Activated naive CD4-positive, alpha-beta T cell treated with anti-CD3 and anti-CD28 coated beads, Interleukin-2, amount 10 ng/mL, durations not matched to agents 7 days and 5 days (primary cell): ENCODE data around the gene SLC27A5.
A peak's percentile ranks its signal among the peaks of the same experiment; 100 is the strongest.

Experiments used
- CTCF ChIA-PET: fragments of 350-600 bp; sonication (Branson Sonifier 250); formaldehyde crosslinking; loops from one replicate; lab custom pipeline; 2021; ENCODE audit warnings: antibody characterized with exemption; lab: Charles Lee
- DNase-seq: peaks from one replicate; pipeline ENCODE4 v3.0.0-alpha.2; 2020
- H3K27ac Mint-ChIP-seq: one replicate; pipeline ENCODE4 v1.8.0; 2021; ENCODE audit warnings: mild to moderate bottlenecking, moderate library complexity, mixed read lengths
- H3K27me3 Mint-ChIP-seq: one replicate; pipeline ENCODE4 v1.8.0; 2021; ENCODE audit warnings: mild to moderate bottlenecking, mixed read lengths
- H3K36me3 Mint-ChIP-seq: one replicate; pipeline ENCODE4 v1.8.0; 2021; ENCODE audit warnings: mixed read lengths
- H3K4me1 Mint-ChIP-seq: one replicate; pipeline ENCODE4 v1.8.0; 2021; ENCODE audit warnings: mixed read lengths
- H3K4me3 Mint-ChIP-seq: one replicate; pipeline ENCODE4 v1.8.0; 2021; ENCODE audit warnings: mild to moderate bottlenecking, moderate library complexity, mixed read lengths
- H3K9me3 Mint-ChIP-seq: one replicate; pipeline ENCODE4 v1.8.0; 2021; ENCODE audit warnings: mixed read lengths

Gene SLC27A5

DNA sequence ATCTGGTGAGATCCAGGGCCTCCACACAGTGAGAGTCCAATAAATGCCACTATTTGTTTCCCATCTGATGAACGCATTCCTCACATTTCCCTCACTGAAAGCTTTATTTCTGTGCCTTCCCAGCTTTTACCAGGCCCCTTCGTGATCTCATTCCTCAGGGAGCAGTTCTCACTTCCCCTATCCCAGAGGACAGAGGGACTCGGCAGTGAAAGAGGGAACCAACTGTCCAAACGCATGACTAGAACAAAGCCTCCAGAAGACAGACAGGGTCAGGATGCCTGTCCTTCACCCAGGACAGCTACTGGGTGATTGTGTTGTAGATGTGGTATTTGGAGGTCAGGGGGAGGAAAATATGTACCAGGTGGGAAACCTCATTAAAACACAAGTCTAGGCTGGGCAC is 9.9 kb upstream of the SLC27A5 start:
- Mint-ChIP-seq H3K4me1 (peaks cover 31% of the 10 kb centered on the region), H3K4me3 (no peak overlapping the region), H3K27ac (no peak overlapping the region), H3K9me3 (no peaks in the 10 kb centered on the region), H3K27me3 (peaks cover 6% of the 10 kb centered on the region), H3K36me3 (peaks cover 7% of the 10 kb centered on the region)
- CTCF ChIA-PET: interaction anchor here (1.2 to 7.4 kb wide), 2 partner anchors 31 to 58 kb away, joined by 3 to 109 read pairs; no protein-coding TSS in a partner anchor
- no peak for DNase-seq

DNA sequence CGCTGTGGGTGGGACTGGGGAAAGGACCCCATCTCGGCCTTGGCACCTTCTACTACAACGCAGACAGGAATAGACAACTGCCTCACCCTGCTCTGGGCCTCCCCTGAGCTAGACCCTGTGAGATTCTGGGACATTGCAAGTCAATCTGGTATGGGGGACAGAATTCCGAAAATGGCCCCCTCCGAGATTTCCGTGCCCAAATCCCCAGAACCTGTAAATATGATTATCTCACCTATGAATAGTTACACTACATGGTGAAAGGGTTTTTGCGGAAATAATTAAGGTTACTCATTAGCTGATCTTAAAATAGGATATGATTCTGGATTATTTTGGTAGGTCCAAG is 8.4 kb upstream of the SLC27A5 start:
- peaks cover 6% of the 10 kb centered on the region for H3K27me3 Mint-ChIP-seq
- H3K4me3 Mint-ChIP-seq: peak overlapping the region; percentile 91
- no peaks in the 10 kb centered on the region for H3K9me3 Mint-ChIP-seq
- CTCF ChIA-PET: interaction anchor here (0.7 to 7.4 kb wide), 17 partner anchors 8 to 337 kb away, joined by 3 to 109 read pairs (median 5); partner anchors contain the start of genes CHMP2A, TRIM28, ZNF324 and ZSCAN22
- peaks cover 41% of the 10 kb centered on the region for H3K4me1 Mint-ChIP-seq
- peak overlapping the region; percentile 98 for H3K27ac Mint-ChIP-seq
- H3K36me3 Mint-ChIP-seq: peaks cover 17% of the 10 kb centered on the region
- DNase-seq: no peak

DNA sequence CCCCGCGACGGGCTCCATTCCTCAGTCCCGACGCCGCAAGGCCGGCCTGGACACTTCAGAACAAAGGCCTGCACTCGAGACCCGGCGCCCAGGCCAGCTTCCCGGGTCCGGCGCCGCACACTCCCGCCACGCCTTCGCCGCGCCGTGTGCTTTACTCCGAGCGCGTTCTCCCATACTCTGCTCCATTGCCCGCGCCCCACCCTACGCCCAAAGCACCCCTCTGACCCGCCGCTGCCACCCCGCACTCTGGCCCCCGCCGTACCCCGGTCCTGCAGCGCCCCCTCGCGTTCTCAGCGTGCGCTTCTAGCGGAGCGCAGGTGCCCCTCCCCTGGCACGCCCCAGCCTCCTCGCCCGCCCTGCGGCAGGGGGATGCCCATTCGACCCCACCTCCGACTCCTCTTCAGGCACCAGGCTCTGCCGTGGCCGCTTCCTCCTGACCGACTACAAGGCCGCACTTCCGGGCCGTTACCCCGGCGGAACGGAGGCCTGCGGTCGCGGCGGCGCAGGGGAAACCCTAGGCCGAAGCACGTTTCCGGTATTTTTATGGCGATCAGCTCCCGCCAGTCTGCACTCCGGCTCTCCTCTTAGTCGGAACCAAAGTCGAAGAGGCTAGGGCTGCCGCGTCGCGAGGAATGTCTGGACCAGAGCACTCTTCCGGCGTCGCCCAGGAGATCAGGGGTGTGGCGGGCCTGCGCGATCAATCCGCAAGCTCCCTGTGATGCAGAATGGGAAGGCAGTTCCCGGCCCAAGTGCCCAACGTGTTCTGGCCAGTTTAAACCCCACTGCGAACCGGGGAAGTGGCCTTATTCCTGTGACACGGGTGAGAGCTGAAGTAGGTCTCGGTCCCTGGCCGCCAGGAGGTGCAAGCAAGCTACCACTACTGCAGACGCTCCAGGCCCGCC is 7.8 kb upstream of the SLC27A5 start, which contains the start of gene ZBTB45:
Gene ZBTB45 (minus strand): TSS at position 456 of the 902 bp plus-strand sequence. CDS start 2,137 bp downstream, outside the sequence.
- Mint-ChIP-seq H3K27me3 (peaks cover 6% of the 10 kb centered on the region), H3K36me3 (peaks cover 19% of the 10 kb centered on the region), H3K4me1 (peaks cover 45% of the 10 kb centered on the region), H3K27ac (peak within 1 kb of the TSS; percentile 98), H3K9me3 (no peaks in the 10 kb centered on the region), H3K4me3 (peak within 1 kb of the TSS; percentile 91)
- peak; percentile 92 for DNase-seq
- CTCF ChIA-PET: interaction anchor here (0.7 to 7.4 kb wide), 21 partner anchors 9 to 336 kb away, joined by 3 to 109 read pairs (median 5); partner anchors contain the start of genes CHMP2A, TRIM28, ZNF324 and ZSCAN22

DNA sequence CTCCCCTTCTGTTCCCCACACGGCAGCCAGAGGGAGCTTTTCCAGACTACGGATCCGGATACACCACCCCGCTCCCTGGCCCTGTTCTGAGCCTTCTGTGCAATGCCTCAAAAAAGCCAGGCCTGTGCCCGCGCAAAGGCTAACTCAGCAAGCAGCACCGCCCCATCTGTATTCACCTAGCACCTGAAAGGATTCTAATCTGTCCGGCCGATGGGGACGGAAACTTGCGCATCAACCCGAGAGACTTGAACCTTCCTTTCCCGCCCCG is 7.2 kb upstream of the SLC27A5 start:
- peaks cover 20% of the 10 kb centered on the region for H3K36me3 Mint-ChIP-seq
- peaks cover 50% of the 10 kb centered on the region for H3K4me1 Mint-ChIP-seq
- H3K27me3 Mint-ChIP-seq: peaks cover 6% of the 10 kb centered on the region
- no peaks in the 10 kb centered on the region for H3K9me3 Mint-ChIP-seq
- DNase-seq: peak; percentile 73
- H3K27ac Mint-ChIP-seq: peak overlapping the region; percentile 98
- CTCF ChIA-PET: interaction anchor here (0.7 to 7.4 kb wide), 15 partner anchors 10 to 300 kb away, joined by 3 to 109 read pairs (median 6); partner anchors contain the start of genes CHMP2A and TRIM28
- peak overlapping the region; percentile 91 for H3K4me3 Mint-ChIP-seq

DNA sequence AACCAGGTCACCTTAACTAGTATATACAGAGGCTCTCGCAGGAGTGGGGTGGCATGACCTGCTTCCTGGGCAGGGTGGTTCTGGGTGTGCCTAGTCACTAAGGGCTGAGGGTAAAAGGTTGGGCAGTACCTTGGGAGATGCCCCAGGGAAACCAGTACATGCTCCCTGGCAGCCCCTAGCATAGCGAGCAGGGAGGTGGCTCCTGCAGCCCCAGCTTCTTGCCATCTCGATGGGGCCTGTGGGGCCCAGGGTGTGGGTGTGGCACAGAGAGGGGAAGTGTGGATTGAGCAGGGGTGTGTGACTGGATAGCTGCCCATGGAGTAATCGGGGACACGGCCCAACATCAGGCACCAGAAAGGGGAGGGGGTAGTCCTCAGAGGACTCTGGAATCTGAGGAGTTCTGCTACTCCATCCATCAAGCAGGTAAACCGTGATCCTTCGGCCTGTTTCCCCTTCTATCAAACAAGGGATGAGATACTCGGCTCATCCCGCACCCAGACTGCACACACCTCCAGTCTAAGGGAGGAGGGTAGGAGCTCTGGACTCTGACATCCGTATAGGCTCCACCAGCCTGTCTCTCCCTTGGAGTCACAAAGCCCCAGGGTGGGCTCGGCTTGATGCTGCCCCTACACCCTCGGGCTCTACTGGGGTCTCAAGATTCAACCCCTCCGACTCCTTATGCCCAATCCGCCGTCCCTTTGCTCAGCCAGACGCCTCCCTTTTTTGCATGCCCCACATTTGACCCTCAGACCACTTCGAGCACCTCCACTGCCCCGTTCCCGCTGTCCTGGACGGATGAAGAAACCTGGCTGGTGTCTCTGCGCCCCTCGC is 6.7 kb upstream of the SLC27A5 start:
- Mint-ChIP-seq H3K4me1 (peaks cover 54% of the 10 kb centered on the region), H3K9me3 (no peaks in the 10 kb centered on the region), H3K27ac (peak overlapping the region; percentile 98), H3K4me3 (peak overlapping the region; percentile 91), H3K27me3 (peaks cover 6% of the 10 kb centered on the region), H3K36me3 (peaks cover 21% of the 10 kb centered on the region)
- no peak for DNase-seq
- CTCF ChIA-PET: interaction anchor here (0.7 to 7.4 kb wide), 15 partner anchors 10 to 300 kb away, joined by 3 to 109 read pairs (median 6); partner anchors contain the start of genes CHMP2A and TRIM28

DNA sequence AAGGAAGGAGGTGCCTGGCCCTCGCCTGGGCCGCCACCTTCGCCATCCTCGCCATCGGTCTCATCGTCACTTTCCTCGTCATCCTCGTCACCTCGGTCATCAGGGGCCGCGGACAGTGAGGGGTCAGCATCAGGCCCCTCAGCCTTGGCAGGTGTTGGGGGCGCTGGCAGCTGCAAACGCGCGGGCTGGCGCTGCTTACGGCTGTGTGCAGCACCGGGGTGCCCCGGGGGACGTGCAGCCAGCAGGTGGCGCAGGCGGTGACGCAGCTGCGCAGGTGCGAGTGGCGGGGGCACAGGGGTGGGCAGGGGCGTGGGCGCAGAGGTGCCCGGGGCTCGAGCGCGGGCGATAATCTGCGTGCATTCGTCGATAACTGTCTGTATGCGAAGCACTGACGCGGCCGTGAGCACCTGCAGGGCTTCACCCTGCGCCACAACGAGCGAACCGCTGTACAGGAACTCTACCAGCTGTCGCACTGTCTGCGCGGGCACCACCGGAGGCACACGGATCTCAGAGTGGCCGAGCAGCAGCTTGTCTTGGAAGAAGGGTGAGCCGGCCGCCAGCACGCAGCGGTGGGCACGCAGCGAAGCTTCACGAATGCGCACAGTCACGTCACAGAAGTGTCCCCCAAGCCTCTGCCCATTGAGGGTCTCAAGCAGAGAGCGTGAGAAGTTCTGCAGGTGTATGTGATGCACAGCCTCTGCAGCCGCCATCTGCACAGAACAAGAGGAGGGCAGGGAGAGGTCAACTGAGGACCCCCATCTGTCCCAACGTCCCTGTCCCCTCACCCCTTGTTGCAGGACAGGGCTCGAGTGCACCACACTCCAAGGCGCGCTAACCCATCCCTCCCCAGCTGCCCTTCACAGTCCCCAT is 5.4 kb upstream of the SLC27A5 start:
- H3K36me3 Mint-ChIP-seq: peaks cover 21% of the 10 kb centered on the region
- H3K27ac Mint-ChIP-seq: no peak overlapping the region
- no peaks in the 10 kb centered on the region for H3K9me3 Mint-ChIP-seq
- CTCF ChIA-PET: interaction anchor here (1.3 to 7.4 kb wide), 4 partner anchors 37 to 62 kb away, joined by 4 to 109 read pairs (median 20); partner anchors contain the start of gene CHMP2A
- no peak for DNase-seq
- H3K4me3 Mint-ChIP-seq: peak overlapping the region; percentile 33
- H3K27me3 Mint-ChIP-seq: peaks cover 6% of the 10 kb centered on the region
- peaks cover 60% of the 10 kb centered on the region for H3K4me1 Mint-ChIP-seq

DNA sequence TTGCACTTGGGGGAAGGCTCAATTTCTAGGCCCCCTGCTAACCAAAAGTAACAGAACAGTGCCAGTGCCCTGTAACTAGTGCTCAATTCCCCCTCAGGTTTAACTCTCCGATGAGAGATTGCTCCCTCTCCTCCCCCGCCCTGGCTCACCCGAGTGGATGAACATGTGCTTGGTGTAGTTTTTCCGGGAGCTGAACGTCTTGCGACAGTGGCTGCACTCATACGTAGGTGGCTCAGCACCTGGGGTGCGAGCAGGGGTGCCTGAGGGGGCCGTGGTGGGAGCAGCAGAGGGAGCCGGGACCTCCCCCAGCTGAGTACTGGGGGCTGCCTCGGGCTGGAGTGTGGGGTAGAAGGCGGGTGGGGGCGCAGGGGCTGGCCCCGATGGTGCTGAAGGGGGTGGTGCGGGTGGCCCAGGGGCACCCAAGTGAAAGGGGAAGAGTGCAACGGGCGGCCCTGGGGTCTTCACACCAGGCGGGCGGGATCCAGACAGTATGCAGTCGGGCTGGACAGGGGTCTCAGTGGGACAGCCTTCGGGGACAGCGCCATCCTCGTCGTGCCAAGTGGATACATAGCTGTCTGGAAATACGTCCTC is 4.5 kb upstream of the SLC27A5 start:
- Mint-ChIP-seq H3K4me1 (peaks cover 60% of the 10 kb centered on the region), H3K9me3 (no peaks in the 10 kb centered on the region), H3K4me3 (peak overlapping the region; percentile 62), H3K27me3 (peaks cover 6% of the 10 kb centered on the region), H3K36me3 (peaks cover 21% of the 10 kb centered on the region), H3K27ac (peak overlapping the region; percentile 73)
- CTCF ChIA-PET: interaction anchor here (1.3 to 7.4 kb wide), 2 partner anchors 38 to 63 kb away, joined by 4 to 109 read pairs; partner anchors contain the start of gene CHMP2A
- no peak for DNase-seq

DNA sequence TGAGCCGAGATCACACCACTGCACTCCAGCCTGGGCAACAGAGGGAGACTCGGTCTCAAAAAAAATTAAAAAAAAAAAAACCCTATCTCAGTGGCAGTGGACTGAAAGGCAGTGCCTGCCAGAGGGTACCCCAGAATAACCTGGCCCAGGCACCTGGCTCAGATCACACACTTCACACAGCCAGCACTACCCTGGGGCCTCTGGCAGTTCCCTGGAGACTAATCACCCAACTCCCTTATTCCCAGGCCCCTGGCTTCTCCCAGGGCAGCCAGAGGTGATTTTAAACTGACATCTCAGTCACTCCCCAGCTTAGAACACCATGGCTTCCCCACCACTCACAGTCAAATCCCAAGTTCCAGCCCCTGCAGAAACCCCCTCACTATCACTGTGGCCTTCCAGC is 3.5 kb upstream of the SLC27A5 start:
- no peak for DNase-seq
- Mint-ChIP-seq H3K27ac (peak overlapping the region; percentile 73), H3K4me3 (peak overlapping the region; percentile 62), H3K4me1 (peaks cover 56% of the 10 kb centered on the region), H3K36me3 (peaks cover 21% of the 10 kb centered on the region), H3K9me3 (no peaks in the 10 kb centered on the region), H3K27me3 (peaks cover 6% of the 10 kb centered on the region)
- CTCF ChIA-PET: interaction anchor here (7.4 kb wide), 1 partner anchor 64 kb away, joined by 109 read pairs; no protein-coding TSS in a partner anchor

DNA sequence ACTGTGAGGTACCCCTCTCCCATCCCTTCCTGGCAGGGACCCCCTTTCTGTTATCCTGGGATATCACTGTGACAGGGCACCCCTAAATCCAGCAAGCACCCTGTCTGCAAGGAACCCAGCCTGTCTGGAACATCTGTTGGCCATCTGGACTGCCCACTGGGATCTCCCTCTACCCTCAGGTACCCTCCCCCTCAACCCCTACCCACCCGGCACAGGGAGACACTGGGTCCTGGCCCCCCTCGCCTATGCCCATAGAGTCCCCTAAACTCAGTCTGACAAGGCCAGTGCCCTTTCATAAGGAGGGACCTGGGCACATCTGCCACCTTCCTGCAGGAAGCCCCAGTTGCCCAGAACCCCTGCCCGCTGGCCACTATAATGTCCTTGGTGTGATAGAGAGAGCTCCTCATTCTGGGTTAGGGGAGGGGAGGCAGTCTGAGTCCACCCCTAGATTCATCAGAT is 2.8 kb upstream of the SLC27A5 start:
- H3K9me3 Mint-ChIP-seq: no peaks in the 10 kb centered on the region
- peaks cover 49% of the 10 kb centered on the region for H3K4me1 Mint-ChIP-seq
- peak overlapping the region; percentile 78 for H3K4me3 Mint-ChIP-seq
- no peak for DNase-seq
- peaks cover 2% of the 10 kb centered on the region for H3K27me3 Mint-ChIP-seq
- H3K36me3 Mint-ChIP-seq: peaks cover 21% of the 10 kb centered on the region
- peak overlapping the region; percentile 85 for H3K27ac Mint-ChIP-seq
- CTCF ChIA-PET: interaction anchor here (0.7 to 2.0 kb wide), 13 partner anchors 19 to 114 kb away, joined by 3 to 21 read pairs (median 4); partner anchors contain the start of genes CHMP2A and TRIM28

DNA sequence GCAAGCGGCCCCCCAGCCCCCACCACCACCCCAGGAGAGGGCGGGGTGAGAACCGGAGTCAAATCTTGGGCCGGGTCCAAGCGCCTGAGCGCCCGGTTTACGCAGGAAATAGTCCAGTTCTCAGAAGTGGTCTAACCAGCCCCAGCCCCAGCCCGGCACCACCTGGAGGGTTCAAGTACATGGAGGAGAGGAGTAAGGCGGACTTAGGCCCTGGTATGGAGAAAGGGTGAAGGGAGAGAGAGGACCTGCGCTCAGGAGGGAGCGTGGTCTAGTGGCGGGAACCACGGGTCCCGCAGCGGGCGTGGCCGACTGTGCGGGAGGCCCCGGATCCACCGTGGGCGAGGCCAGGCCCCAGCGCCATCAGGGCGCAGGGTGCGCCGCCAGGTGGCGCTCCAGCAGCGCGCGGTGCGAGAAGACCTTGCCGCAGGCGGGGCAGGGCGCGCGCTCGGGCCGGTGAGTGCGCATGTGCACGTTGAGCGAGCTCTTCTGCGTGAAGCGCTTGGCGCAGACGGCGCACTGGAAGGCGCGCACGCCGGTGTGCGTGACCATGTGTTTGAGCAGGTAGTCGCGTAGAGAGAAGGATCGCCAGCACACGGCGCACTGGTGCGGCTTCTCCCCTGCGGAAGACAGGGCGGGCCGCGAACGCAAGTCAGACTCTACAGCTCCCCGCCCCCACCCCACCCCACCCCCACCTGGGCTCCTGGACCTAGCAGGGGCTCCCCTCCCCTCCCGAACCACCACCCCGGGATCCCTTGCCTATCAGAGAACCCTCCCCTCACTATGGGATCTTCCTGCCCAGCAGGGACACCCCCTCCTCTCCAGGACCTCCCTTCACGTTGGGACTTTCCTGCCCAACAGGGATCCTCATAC is 2.1 kb upstream of the SLC27A5 start:
- Mint-ChIP-seq H3K27me3 (no peaks in the 10 kb centered on the region), H3K4me3 (peak overlapping the region; percentile 78), H3K9me3 (no peaks in the 10 kb centered on the region), H3K36me3 (peaks cover 19% of the 10 kb centered on the region), H3K27ac (peak overlapping the region; percentile 85), H3K4me1 (peaks cover 47% of the 10 kb centered on the region)
- CTCF ChIA-PET: interaction anchor here (0.7 to 2.0 kb wide), 13 partner anchors 18 to 114 kb away, joined by 3 to 21 read pairs (median 4); partner anchors contain the start of genes CHMP2A and TRIM28
- DNase-seq: peak; percentile 97

DNA sequence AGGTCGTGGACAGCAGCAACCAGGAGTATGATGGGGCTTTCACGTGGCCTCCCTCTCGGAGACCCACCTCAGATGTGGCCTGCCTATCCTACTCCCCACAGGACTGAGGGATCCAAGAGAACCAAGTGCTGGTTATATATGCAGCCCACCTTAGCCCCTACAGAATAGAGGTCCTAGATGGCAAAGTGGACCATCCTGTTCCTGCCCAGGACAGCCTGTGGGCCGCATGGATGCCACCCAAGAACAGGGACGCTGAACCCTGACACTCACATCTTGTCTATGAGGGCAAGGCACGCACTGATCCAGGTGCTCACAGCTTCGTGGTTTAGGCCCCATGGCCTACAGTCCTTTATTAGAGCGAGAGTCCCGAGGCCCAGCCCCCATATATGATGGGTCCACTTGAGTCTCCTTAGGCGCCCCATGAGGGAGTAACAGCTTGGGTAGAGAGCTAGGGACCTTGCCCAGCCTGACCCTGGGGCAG is 1.5 kb upstream of the SLC27A5 start:
- H3K4me1 Mint-ChIP-seq: peaks cover 40% of the 10 kb centered on the region
- no peak overlapping the region for H3K27ac Mint-ChIP-seq
- CTCF ChIA-PET: interaction anchor here (0.9 to 2.0 kb wide), 7 partner anchors 24 to 113 kb away, joined by 3 to 21 read pairs (median 5); partner anchors contain the start of genes CHMP2A and TRIM28
- DNase-seq: no peak
- H3K9me3 Mint-ChIP-seq: no peaks in the 10 kb centered on the region
- H3K4me3 Mint-ChIP-seq: peak overlapping the region; percentile 46
- peaks cover 17% of the 10 kb centered on the region for H3K36me3 Mint-ChIP-seq
- H3K27me3 Mint-ChIP-seq: no peaks in the 10 kb centered on the region
